ENCODE data around the gene HLA-DMA. TPM values are rescaled to one million over a fixed set of nuclear protein-coding genes. Genes with fewer than 3 reads are reported as not detected.

The HLA-DMA gene
- total RNA-seq, 2 experiments from 2014 or later, result 14.4 to 16.5 TPM

GRCh38 chr6:32968093-32968866 lies 15.4 kb upstream of the HLA-DMA start, which contains the start of gene BRD2:
Gene BRD2 (plus strand): TSS chr6:32968594. CDS start chr6:32972899, 4,305 bp downstream.
- Mint-ChIP-seq H3K4me3 (peak within 1 kb of the TSS; percentile 90), H3K27ac (peak within 1 kb of the TSS; percentile 100), H3K9me3 (no peaks in the 10 kb centered on the region), H3K36me3 (ENCODE audit: low read depth) (peaks cover 52% of the 10 kb centered on the region), H3K27me3 (no peaks in the 10 kb centered on the region), H3K4me1 (ENCODE audit: low read depth) (peaks cover 46% of the 10 kb centered on the region)
- Histone ChIP-seq H3K9me3 (ENCODE audit: control insufficient read depth in 1 of 2, insufficient read depth in 1 of 2, low read length in 2 of 2) (no peaks in the 10 kb centered on the region), H3K4me3 (ENCODE audit: low read length) (peak within 1 kb of the TSS; percentile 97), H3K27me3 (ENCODE audit: control insufficient read depth in 1 of 2, insufficient read depth in 2 of 2, low read length in 2 of 2) (no peaks in the 10 kb centered on the region), H3K4me1 (ENCODE audit: insufficient read depth, low read length) (peaks cover 40% of the 10 kb centered on the region), H3K27ac (ENCODE audit: low read depth in 1 of 2, low read length in 2 of 2) (peak within 1 kb of the TSS; percentile 91 to 98), H3K36me3 (ENCODE audit: insufficient read depth, low read length) (peaks cover 11% of the 10 kb centered on the region)
- intact Hi-C loops (cut with DNase I, micrococcal nuclease), result loop anchor here in 1 of 2 experiments (5.0 kb wide), 1 partner anchor 771 kb away; no protein-coding TSS in a partner anchor
- CTCF ChIA-PET, result interaction anchor here (0.8 to 13.1 kb wide), 13 partner anchors 12 to 320 kb away, joined by 3 to 177 read pairs (median 4); partner anchors contain the start of genes HLA-DMA, TAP1, TAP2 and WDR46
- POLR2A ChIA-PET, result interaction anchor here (0.6 to 12.1 kb wide), 17 partner anchors 9 to 450 kb away, joined by 3 to 444 read pairs (median 7); partner anchors contain the start of genes CUTA, HLA-DMA, HLA-DMB and PSMB8
- ATAC-seq (ENCODE audit: poor library complexity), result peak; percentile 44
- DNase-seq, result peak; percentile 91 to 99 (median 96)
- TF ChIP-seq, protein P1, sequence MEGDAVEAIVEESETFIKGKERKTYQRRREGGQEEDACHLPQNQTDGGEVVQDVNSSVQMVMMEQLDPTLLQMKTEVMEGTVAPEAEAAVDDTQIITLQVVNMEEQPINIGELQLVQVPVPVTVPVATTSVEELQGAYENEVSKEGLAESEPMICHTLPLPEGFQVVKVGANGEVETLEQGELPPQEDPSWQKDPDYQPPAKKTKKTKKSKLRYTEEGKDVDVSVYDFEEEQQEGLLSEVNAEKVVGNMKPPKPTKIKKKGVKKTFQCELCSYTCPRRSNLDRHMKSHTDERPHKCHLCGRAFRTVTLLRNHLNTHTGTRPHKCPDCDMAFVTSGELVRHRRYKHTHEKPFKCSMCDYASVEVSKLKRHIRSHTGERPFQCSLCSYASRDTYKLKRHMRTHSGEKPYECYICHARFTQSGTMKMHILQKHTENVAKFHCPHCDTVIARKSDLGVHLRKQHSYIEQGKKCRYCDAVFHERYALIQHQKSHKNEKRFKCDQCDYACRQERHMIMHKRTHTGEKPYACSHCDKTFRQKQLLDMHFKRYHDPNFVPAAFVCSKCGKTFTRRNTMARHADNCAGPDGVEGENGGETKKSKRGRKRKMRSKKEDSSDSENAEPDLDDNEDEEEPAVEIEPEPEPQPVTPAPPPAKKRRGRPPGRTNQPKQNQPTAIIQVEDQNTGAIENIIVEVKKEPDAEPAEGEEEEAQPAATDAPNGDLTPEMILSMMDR (IDR thresholded peaks at IDR 0.05), result no peak

DNA sequence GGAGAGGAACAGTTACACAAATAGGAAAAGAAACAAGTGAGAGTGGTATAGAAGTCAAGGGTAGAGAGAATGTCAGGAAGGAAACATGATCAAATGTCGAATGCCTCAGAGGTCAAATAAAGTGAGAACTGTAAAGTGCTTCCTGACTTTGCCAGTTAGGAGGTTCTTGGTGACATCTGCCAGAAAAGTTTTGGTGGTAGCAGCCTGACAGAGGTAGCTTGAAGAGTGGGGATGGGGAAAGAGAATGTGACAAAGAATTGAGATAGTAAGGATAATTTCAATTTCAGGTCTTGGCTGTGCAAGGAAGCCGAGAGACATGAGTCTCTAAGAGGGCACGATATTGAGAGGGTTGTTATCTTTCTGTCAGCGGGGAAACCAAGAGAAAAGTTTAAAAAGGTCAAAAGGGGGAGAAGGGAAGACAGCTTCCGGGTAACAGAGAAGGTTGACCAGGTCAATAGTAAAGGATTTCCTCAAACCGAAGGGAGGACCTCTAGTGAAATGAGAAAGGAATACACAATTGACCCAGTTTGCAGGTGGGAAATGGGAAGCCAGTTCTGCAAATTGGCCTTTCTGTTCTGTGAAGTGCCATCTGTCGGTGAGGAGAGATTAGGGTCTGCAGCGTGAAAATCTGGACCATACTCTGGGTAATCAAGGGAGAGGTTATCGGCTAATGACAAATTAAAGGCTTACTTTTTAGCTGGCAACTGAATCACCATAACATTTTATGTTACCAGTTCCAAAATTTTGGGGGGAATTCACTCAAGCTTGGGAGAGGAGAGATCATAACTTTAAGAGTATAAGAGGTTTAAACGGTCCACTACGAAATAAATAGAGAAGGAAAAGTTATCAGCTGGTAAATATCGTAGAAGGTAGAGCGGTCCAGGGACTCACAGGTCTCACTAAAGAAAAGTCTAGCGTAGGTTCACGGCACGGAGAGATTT lies 14.5 kb upstream of the HLA-DMA start:
- TF ChIP-seq, protein P1 (IDR thresholded peaks at IDR 0.05), result peak; percentile 61
- peak in 4 of 14 experiments; percentile 40 to 72 (median 64) for DNase-seq
- H3K36me3 Mint-ChIP-seq (ENCODE audit: low read depth), result peaks cover 44% of the 10 kb centered on the region
- Histone ChIP-seq H3K27me3 (ENCODE audit: control insufficient read depth in 1 of 2, insufficient read depth in 2 of 2, low read length in 2 of 2) (no peaks in the 10 kb centered on the region), H3K27ac (ENCODE audit: low read depth in 1 of 2, low read length in 2 of 2) (peak overlapping the region; percentile 91 to 98), H3K9me3 (ENCODE audit: control insufficient read depth in 1 of 2, insufficient read depth in 1 of 2, low read length in 2 of 2) (no peaks in the 10 kb centered on the region), H3K36me3 (ENCODE audit: insufficient read depth, low read length) (peaks cover 3% of the 10 kb centered on the region), H3K4me1 (ENCODE audit: insufficient read depth, low read length) (peaks cover 40% of the 10 kb centered on the region), H3K4me3 (ENCODE audit: low read length) (peak overlapping the region; percentile 97)
- no peaks in the 10 kb centered on the region for H3K27me3 Mint-ChIP-seq
- H3K4me3 Mint-ChIP-seq, result peak overlapping the region; percentile 90
- intact Hi-C loops (cut with DNase I, micrococcal nuclease), result loop anchor here (1.0 to 5.0 kb wide), 4 partner anchors 14 to 770 kb away; partner anchors contain the start of gene HLA-DMA (in 2 of the 2)
- ATAC-seq (ENCODE audit: poor library complexity), result no peak
- CTCF ChIA-PET, result interaction anchor here (0.8 to 13.1 kb wide), 14 partner anchors 12 to 321 kb away, joined by 3 to 177 read pairs (median 4); partner anchors contain the start of genes HLA-DMA, TAP1, TAP2 and WDR46
- POLR2A ChIA-PET, result interaction anchor here (0.6 to 12.1 kb wide), 15 partner anchors 9 to 770 kb away, joined by 3 to 444 read pairs (median 12); partner anchors contain the start of genes HLA-DMA, HLA-DMB, PSMB8 and PSMB9
- no peaks in the 10 kb centered on the region for H3K9me3 Mint-ChIP-seq
- H3K4me1 Mint-ChIP-seq (ENCODE audit: low read depth), result peaks cover 50% of the 10 kb centered on the region
- H3K27ac Mint-ChIP-seq, result peak overlapping the region; percentile 100

Data from CD4-positive, alpha-beta T cell (primary cell).